GM21825 (cell line): ENCODE results near the gene IQGAP1.

Experiments
- ATAC-seq: cut with Tn5 transposase; IDR thresholded peaks from one replicate; pipeline ENCODE4 v1.9.1; 2021; ENCODE audit warnings: mild to moderate bottlenecking, moderate library complexity; ENCODE audit not compliant: unreplicated experiment

Gene IQGAP1

DNA sequence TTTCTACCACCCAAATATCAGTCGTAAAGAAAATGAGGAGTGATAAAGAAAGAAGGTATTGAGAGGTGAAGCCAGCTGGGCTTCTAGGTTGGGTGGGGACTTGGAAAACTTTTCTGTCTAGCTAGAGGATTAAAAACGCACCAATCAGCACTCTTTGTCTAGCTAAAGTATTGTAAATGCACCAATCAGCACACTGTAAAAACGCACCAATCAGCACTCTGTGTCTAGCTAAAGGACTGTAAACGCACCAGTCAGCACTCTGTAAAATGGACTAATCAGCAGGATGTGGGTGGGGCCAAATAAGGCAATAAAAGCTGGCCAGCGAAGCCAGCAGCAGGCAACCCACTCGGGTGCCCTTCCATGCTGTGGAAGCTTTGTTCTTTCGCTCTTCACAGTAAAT lies 13.0 kb upstream of the IQGAP1 start:
- ATAC-seq = no peak

DNA sequence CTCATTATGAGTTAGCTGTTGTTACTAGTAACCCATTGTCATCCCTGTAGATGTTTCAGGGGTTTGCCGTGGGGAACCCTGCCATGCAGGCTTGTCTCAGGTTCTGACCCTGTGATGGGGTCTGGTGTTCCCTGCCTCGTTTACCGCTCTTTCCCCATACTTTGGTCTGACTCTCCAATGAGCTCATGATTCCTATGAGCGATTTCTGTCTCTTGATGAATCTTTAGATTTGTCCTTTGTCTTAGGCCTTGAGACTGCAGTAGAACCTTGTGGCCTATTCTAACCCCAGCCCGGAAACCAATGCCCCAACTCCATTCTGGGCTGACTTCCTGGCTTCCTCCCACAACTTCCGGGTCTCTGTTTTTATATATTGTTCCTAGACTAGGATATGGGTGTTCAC lies 11.3 kb upstream of the IQGAP1 start:
- ATAC-seq = no peak

DNA sequence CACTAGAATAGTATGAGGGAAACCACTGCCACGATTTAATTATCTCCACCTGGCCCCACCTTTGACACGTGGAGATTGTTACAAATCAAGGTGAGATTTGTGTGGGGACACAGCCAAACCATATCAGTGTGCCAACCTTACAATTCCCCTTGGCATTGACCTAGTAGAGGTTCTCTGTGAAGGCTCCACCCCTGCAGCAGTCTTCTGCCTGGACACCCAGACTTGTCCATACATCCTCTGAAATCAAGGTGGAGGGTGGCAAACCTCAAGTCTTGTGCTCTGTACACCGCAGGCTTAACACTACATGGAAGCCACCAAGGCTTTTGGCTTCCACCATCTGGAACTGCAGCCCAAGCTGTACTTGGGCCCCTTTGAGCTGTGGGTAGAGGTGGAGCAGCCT lies 8.8 kb upstream of the IQGAP1 start:
- no peak for ATAC-seq

DNA sequence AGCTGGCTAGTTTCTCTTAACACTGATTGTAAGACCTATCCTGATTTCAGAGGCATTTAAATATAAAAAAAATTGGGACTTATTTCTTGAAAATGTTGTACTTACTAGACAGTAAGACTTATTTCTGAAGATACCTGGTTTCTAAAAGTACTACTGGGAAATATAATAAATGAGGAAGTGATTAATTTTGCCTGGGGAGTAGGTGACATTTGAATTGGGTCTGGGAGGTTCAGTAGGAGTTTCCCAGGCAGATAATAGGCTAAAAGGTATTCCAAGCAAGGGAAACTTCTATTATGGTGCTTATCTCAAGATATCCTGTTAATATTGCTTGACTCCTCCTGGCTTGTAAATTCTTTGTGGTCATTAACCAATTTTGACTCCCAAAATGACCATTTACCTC lies 6.5 kb upstream of the IQGAP1 start:
- ATAC-seq = no peak

DNA sequence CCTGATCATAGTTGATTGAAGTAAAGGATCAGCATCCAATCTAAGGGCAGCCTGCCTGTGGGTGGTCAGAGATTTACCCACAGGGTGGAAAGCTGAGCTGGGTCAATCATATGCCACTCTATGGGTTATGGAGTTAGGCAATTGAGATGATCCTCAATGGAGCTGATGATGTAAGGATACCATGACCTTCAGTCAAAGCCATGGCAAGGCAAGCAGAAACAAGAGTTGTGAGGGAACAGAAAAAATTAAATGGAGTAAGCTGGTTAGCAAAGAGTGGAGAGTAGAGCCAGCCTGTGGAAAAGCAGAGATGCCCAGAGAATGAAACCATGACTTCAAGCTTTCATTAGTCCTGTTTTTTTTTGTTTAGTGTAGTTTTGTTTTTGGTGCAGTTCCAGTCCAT lies 5.7 kb upstream of the IQGAP1 start:
- no peak for ATAC-seq

DNA sequence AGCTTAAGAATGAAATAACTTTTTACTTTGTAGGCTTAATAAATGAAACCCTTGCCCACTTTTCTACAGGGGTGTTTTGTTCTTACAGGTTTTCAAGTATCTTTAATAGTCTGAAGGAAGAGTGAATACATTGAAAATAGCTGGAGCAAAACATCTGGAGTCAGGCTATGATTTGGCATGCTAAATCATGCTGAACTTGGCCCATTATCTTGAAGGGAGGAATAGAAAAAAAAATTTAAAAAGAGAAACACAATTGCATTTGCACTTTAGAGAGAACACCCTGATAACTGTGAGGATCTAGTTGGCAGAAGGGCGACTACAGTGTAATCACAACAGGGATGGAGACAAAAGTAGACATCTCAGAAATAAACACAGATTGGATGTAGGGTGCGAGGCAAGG lies 1.8 kb upstream of the IQGAP1 start:
- no peak for ATAC-seq

DNA sequence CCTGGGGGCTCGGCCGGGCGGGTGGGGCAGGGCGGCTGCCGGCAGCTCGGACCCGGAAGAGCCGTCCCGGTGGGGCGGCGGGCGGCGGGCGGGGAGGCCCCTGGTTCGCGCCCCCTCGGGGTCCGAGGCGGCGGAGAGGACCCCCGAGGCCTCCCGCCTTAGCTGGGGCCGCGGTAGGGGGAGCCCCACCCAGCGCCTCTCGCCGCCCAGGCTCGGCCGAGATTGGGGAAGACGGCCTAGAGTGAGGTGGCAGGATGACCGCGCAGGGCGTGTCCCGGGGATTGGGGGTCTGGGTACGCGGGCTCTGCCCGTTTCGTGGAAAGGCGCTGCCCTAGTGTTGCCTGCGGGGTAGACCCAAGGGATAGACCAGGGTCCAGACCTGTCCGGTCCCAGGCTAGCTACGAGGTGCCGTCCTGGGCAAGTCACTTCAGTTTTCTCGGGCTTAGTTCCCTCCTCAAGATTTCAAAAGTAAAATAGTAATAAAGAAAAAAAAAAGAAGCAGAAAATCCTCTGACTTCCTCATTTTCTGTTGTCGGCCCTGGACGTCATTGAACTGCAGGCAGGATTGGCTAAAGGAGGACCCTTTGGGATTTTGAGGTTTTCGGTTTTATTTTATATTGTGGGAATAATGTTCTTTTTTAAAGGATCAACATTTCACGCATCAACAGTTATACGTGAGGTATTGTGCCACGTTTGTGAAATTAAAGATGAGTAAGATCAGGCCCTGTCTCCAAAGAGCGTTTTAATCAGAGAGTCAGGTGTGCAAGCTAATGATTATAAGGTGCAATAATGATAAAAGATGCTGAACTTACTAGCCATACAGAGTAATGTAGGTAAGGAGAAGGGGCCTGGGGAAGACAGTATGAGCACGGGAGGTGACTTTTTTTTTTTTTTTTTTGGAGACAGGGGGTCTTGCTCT lies 679 bp downstream of the IQGAP1 start:
- ATAC-seq = peak; percentile 44

DNA sequence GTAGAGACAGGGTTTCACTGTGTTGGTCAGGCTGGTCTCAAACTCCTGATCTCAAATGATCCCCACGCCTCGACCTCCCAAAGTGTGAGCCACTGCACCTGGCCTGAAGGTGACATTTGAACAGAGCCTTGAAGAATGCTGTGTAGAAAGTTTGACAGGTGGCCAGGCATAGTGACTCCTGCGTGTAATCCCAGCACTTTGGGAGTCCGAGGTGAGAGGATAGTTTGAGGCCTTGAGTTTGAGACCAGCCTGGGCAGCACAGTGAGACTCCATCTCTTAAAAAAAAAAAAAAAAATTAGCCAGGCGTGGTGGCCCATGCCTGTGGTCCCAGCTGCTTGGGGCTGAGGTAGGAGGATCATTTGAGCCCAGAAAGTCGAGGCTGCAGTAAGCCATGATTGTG lies 1.5 kb downstream of the IQGAP1 start:
- no peak for ATAC-seq

DNA sequence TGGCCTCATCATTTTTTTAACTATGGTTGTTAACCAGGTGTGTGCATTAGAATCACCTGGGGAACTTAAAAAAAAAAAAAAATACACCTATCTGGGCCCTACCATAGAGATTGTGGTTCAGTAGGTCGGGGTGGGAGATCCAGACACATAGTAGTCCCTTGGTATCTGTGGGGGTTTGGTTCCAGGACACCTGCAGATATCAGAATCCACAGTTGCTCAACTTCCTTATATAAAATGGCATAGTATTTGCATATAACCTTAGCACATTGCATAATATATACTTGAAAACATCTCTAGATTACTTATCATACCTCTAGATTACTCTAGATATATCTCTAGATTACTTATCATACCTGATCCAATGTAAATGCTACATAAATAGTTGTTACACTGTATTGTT lies 5.0 kb downstream of the IQGAP1 start:
- ATAC-seq = no peak

DNA sequence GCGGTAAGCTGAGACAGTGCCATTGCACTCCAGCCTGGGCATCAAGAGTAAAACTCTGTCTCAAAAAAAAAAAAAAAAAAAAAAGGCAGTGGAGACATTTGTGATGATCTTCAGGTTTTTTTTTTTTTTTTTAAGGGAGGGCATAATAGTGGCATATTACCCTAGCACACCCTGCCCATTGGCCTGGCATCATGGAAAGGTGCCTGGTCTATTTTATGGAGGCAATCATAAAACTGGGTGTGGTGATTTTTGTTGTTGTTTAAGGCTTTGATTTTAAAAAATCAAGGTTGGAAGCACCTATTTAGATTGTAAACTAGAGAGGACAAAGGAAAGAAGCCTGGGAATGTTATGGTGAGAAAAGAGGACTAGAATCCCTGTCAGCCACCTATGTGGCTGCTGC lies 6.0 kb downstream of the IQGAP1 start:
- no peak for ATAC-seq

DNA sequence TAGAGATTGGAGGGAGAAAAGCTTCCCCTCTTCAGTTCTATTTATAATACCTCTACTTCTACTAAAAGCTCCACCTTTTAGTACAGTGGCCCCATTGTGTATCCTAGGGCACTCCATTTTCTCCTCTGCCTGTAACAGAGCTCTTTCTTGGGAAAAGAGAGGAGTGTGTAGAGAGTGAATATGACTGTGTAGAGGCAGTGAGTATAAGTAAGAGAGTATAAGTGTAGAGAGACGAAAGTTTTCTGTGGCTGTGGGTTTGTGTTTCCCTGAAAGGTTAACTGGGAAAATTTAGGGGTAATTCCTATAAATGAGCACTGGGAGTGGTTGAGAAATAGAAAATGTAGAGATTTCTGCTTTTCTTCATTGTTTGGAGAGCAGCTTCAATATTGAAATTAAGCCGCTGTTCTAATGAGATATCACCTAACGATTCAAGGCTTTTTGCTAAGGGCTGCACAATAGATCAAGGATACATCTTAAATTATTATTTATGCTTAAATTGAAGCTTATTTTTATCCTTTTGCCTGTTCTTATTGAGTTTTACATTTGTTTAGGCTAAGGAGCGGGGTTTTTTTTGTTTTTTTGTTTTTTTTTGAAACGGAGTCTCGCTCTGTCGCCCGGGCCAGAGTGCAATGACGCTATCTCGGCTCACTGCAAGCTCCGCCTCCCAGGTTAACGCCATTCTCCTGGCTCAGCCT lies 6.9 kb downstream of the IQGAP1 start:
- ATAC-seq = no peak

DNA sequence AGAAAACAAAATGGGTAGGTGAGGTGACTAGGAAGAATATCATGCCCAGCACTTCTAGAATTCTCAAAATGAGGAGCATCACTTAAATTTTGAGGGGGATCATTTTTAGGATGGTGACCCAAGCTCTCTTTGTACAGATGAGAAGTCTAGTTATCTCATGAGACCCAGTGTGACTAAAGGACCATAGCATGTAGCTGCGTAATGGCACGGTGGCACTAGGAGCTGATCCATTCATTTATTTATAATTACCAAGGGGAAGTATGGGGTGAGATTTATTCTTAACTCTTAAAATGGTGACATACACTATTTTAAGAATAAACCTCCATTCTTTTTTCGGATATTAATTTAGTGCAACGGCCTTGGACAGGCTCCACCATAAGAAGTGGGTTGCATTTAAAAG lies 8.3 kb downstream of the IQGAP1 start:
- no peak for ATAC-seq

DNA sequence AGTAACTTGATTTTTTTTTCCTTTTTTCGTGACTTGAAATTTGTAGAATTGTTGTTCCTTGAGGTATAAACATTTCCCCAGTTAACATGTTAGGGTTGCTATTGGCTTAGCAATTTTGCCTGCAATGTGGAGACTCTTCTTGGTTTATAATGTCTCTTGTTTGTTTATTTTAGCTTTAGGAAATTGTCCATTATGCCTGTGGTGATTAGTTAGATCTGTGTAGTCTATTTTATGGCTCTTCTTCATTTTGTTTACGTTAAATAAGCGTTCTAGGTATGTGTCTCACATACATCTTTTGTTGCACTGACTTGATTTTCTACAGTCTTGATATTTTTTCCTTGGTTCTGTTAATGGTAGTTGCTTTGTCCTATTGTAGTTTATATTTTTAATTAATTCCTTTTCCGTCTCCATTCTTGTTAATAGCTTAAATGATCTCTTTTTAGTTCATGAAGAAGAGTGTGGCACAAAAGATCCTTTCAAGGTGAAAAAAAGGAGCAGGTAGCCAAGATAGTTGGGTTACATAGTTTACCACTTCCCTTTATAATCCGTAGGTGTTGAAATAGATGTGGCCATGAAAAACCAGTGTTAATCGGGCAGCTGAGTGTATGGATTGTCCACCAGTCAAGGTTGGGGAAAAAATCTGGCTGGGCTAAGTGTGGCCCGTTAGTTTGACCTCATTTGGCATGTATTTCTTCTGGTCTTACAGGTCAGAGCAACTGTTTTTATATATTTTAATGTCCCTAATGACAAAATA lies 12.1 kb downstream of the IQGAP1 start:
- ATAC-seq = peak; percentile 8

DNA sequence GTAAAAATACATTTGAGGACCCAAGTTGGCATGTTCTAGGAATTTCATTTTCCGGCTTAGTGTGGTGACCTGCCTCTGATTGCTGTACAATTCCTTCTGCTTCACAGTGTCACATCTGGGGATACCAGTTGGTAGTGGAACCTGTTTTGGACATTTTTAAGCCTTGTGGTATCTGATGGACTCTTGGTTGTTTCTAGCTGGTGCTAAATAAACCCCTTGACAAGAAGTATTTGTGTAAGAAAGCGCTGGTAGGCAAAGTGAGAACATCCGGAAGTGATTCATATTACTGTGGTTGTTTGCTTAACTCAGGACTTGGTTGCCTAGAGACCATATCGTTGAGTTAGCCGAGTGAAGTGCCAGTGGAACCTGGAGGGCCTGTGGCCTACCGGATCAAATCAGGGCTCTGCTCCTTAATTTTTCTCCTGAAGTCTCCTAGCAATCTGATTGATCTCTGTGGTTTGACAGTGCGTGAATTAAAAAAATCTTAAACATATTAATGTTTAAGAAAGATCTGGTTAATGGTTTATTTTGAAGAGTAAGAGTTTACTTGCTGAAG lies 12.8 kb downstream of the IQGAP1 start:
- ATAC-seq = peak; percentile 98

DNA sequence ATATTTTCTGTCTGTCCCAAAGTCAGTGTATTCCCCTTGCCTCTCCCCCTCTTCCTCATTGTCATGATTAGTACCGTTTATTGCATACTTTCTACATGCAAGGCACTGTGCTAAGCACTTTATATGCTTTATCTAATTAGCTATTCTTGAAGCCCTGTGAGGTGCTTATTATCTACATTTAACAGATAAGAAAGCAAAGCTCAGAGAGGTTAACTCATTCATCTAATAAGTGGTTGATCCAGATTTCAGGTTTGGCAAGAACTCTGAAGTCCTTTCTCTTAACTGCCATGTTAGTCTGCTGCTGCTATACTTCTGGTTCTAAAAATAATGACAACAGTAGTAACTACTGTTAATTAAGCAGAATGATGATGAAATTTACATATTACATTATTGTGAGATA lies 13.5 kb downstream of the IQGAP1 start:
- ATAC-seq = no peak

DNA sequence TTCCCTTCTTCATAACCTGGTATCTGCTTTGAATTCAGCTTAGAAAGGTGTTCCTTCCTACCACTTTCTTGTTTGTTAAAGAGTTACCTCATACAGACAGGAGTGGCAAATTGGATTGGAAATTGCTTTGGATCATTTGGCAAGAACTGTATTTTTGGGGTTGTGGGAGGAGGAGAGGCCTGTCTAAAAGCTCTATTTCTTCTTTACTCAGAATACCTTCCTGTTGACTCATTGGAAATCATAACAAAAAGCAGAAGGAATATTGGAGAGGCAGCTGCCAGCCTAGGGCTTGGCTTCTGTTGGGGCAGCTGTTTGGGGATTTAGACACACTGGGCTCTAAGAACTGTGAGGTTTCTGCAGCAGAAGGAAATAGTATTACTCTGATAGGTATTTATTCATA lies 14.2 kb downstream of the IQGAP1 start:
- ATAC-seq = no peak

DNA sequence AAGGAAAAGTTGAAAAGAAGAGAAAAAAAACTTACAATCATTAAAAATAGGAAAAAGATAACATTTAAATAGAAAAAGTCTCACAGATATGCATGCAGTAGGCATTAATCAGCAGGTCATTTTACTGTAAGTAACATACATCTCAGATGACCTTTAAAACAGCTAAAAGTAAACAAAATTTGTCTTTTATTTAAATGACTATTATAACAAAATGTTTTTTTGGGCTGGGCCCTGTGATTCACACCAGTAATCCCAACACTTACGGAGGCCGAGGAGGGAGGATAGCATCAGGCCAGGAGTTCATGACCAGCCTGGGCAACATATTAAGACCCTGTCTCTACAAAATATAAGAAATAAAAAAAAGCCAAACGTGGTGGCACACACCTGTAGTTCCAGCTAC lies 14.7 kb downstream of the IQGAP1 start:
- ATAC-seq = no peak

DNA sequence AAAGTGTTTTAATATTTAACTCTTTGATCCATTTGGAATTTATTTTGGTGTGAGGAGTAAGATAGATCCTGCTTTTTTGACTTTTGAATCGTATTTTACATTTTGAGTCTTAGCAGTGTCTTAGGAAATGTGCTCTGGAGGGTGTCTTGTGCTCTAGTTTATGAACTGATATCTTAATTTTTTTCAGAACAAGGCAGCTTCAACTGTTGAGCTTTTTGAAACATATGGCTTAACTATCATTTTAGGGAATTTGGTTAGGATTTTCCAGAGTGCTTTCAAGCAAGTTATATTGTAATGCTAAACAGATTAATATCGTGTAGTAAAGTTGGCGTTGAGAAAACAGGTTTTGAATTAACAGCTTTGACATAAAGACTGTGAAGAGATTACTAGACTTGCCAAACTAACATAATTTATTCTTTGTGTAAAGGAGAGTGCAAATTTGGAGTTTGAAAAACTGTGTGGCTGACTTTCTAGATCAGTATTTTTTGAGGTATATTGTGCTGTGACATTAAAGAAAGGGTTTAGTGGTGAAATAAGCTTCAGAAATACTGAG lies 17.1 kb downstream of the IQGAP1 start:
- ATAC-seq = no peak

DNA sequence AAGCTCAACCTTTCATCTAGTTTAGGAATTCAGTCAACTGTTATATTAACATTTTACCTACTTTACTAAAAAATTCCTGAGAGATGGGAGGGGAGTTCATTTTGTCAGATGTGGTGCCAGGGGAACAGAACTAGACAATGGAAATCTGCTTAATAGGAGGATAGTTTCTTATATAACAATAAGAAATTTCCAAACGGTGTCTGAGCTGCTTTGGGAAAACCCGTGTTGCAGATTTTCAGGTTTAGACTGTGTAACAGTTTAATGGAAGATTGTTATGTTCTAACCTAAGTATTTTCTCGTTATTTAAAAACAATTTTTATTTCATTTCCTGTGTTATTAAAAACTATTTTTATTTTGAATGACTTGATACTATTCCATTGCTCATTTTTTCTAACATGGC lies 19.3 kb downstream of the IQGAP1 start:
- ATAC-seq = no peak

DNA sequence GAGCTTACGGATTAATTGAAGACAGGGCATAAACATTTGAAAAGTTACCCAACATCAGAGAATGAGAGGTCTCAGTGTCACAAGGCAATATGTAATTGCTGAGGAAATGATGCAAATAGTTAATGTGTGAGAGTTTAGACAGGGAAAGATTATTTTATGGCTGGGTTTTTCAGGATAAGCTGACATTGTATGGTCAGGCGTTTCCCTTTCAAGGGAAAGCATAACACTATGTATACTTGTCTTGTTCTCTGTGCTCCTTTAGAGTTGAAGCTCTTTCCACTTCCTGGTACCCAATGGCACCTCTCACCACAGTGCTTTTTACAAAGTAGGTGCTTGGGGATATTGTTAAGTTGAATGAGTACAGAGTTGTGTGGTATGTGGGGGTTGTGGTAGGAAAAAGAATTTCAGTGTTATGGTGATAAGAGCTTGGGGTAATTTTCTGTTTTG lies 19.9 kb downstream of the IQGAP1 start:
- ATAC-seq = no peak

DNA sequence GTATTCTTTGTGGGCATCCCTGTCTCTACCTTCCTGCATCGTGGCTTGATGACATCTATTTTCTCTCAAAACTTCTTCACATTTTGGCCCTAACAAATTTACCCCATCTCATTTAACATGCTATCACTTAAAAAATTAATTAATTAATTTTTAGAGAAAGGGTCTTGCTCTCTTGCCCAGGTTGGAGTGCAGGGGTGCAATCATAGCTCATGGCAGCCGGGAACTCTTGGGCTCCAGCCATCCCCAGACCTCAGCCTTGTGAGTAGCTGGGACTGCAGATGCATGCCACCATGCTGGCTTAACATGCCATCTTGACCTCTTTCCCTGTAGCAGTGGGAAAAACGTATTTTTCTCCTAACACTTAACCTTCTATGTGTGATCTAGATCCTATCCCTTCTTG lies 20.6 kb downstream of the IQGAP1 start:
- no peak for ATAC-seq
